Vagina (tissue), 2 donors: ENCODE measurements around the gene PTPRN2. TPM values are rescaled to one million over a fixed set of nuclear protein-coding genes. Genes with fewer than 3 reads are reported as not detected.

Experiments used
- DNase-seq, 2 donors: peaks; one replicate each; pipeline ENCODE4 v3.0.0-alpha.2; 2017; ENCODE audit errors: extremely low spot score in 2 of 2
- H3K27ac ChIP-seq: fragments of 200-600 bp; sonication (generic); one replicate; pipeline ENCODE4 v1.5.1; 2019
- H3K27me3 ChIP-seq: fragments of 200-600 bp; sonication (generic); one replicate; pipeline ENCODE4 v1.5.1; 2019
- H3K36me3 ChIP-seq, 2 donors: fragments of 200-600 bp; sonication (generic); one replicate each; pipeline ENCODE4 v1.5.1; 2017 to 2019
- H3K4me1 ChIP-seq: fragments of 200-600 bp; sonication (generic); one replicate; pipeline ENCODE4 v1.5.1; 2019
- H3K4me3 ChIP-seq, 2 donors: fragments of 200-600 bp; sonication (generic); 1 replicate in 1 of 2; 2 replicates in 1 of 2; pipeline ENCODE4 v1.5.1; 2016 to 2019
- H3K9me3 ChIP-seq: fragments of 200-600 bp; sonication (generic); one replicate; pipeline ENCODE4 v1.5.1; 2019
- POLR2A ChIP-seq, 2 donors: fragments of 450-650 bp; IDR thresholded peaks; one replicate each; pipeline ENCODE4 v1.6.1; 2017; ENCODE audit warnings: antibody characterized with exemption in 2 of 2, mild to moderate bottlenecking in 2 of 2, moderate library complexity in 2 of 2
- POLR2AphosphoS5 ChIP-seq, 2 donors: sonication (generic); formaldehyde crosslinking; IDR thresholded peaks; one replicate each; pipeline ENCODE4 v1.9.0; 2017; ENCODE audit warnings: antibody characterized with exemption in 2 of 2, mild to moderate bottlenecking in 2 of 2, low read depth in 1 of 2; ENCODE audit not compliant: insufficient read depth in 1 of 2
- intact Hi-C: fragments of 100-400 bp; cut with DNase I; formaldehyde crosslinking; loops from one replicate; pipeline ENCODE4 v1.15.1; 2023
- total RNA-seq: library from RNA; depleted of rRNA; stranded (reverse); fragments of >200 nt; gene quantifications from one replicate; pipeline ENCODE4 v1.2.3, GENCODE V29; 2016
- TF ChIP-seq, protein P1 (sequence below), 3 experiments: fragments of 450-650 bp in 2 of 3; fragments of 200-600 bp in 1 of 3; sonication (generic) in 1 of 3; IDR thresholded peaks; one replicate each; pipeline ENCODE4 v1.5.1; 2017 to 2019; ENCODE audit warnings: antibody characterized with exemption in 3 of 3, mild to moderate bottlenecking in 2 of 3, moderate library complexity in 2 of 3

PTPRN2 gene
- total RNA-seq, 1 donor from 2014 or later = 7.4 TPM

- intact Hi-C loops = no loop called here
- H3K4me3 ChIP-seq = no peak overlapping the region
- H3K27ac ChIP-seq = no peak overlapping the region
- H3K36me3 ChIP-seq = no peaks in the 10 kb centered on the region
- DNase-seq = no peak
- H3K27me3 ChIP-seq = no peaks in the 10 kb centered on the region
- no peaks in the 10 kb centered on the region for H3K4me1 ChIP-seq
- no peaks in the 10 kb centered on the region for H3K9me3 ChIP-seq
- TF ChIP-seq POLR2A (IDR thresholded peaks at IDR 0.05) = no peak
- no peak for TF ChIP-seq POLR2AphosphoS5 (IDR thresholded peaks at IDR 0.05; ENCODE audit: insufficient read depth in 1 of 2, low read depth in 1 of 2)
- TF ChIP-seq, protein P1, sequence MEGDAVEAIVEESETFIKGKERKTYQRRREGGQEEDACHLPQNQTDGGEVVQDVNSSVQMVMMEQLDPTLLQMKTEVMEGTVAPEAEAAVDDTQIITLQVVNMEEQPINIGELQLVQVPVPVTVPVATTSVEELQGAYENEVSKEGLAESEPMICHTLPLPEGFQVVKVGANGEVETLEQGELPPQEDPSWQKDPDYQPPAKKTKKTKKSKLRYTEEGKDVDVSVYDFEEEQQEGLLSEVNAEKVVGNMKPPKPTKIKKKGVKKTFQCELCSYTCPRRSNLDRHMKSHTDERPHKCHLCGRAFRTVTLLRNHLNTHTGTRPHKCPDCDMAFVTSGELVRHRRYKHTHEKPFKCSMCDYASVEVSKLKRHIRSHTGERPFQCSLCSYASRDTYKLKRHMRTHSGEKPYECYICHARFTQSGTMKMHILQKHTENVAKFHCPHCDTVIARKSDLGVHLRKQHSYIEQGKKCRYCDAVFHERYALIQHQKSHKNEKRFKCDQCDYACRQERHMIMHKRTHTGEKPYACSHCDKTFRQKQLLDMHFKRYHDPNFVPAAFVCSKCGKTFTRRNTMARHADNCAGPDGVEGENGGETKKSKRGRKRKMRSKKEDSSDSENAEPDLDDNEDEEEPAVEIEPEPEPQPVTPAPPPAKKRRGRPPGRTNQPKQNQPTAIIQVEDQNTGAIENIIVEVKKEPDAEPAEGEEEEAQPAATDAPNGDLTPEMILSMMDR (IDR thresholded peaks at IDR 0.05) = no peak
Observed at GRCh38 chr7:158108646-158109293, 478.9 kb downstream of the PTPRN2 start.

- Histone ChIP-seq H3K4me1 (no peaks in the 10 kb centered on the region), H3K27me3 (no peaks in the 10 kb centered on the region), H3K9me3 (no peaks in the 10 kb centered on the region), H3K36me3 (no peaks in the 10 kb centered on the region), H3K4me3 (no peak overlapping the region), H3K27ac (no peak overlapping the region)
- TF ChIP-seq POLR2A (IDR thresholded peaks at IDR 0.05) (no peak), POLR2AphosphoS5 (IDR thresholded peaks at IDR 0.05; ENCODE audit: insufficient read depth in 1 of 2, low read depth in 1 of 2) (no peak)
- TF ChIP-seq, protein P1 (IDR thresholded peaks at IDR 0.05) = no peak
- intact Hi-C loops = no loop called here
- no peak for DNase-seq
Observed at GRCh38 chr7:158107806-158108205, 479.8 kb downstream of the PTPRN2 start.

GRCh38 chr7:158106272-158106671 is 481.4 kb downstream of the PTPRN2 start:
- TF ChIP-seq, protein P1 (IDR thresholded peaks at IDR 0.05) = no peak
- no peak for TF ChIP-seq POLR2A (IDR thresholded peaks at IDR 0.05)
- TF ChIP-seq POLR2AphosphoS5 (IDR thresholded peaks at IDR 0.05; ENCODE audit: insufficient read depth in 1 of 2, low read depth in 1 of 2) = no peak
- Histone ChIP-seq H3K27ac (no peak overlapping the region), H3K36me3 (no peaks in the 10 kb centered on the region), H3K27me3 (no peaks in the 10 kb centered on the region), H3K4me3 (no peak overlapping the region), H3K9me3 (no peaks in the 10 kb centered on the region), H3K4me1 (no peaks in the 10 kb centered on the region)
- intact Hi-C loops = no loop called here
- no peak for DNase-seq

DNA sequence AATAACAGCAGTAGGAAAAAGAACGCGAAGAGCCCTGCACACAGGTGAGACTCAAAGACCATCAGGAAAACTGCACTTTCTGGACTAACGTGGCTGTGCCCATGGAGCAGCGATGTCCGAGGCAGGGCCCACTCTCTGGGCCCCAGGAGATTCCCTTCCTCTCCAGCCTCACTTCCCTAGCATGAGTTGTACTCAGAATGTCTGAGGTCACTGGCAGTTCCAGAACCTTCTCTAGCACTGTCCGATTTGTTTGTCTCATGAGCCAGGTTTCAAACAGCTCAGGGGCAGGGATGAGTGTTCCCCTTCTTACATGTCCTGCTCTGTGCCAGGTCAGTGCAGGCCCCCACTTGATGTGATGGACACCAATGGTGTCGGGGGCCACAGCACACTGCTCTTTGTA is 484.2 kb downstream of the PTPRN2 start:
- H3K36me3 ChIP-seq = no peaks in the 10 kb centered on the region
- intact Hi-C loops = no loop called here
- no peaks in the 10 kb centered on the region for H3K4me1 ChIP-seq
- H3K27me3 ChIP-seq = no peaks in the 10 kb centered on the region
- no peak overlapping the region for H3K27ac ChIP-seq
- no peaks in the 10 kb centered on the region for H3K9me3 ChIP-seq
- no peak for DNase-seq
- TF ChIP-seq, protein P1 (IDR thresholded peaks at IDR 0.05) = no peak
- no peak for TF ChIP-seq POLR2AphosphoS5 (IDR thresholded peaks at IDR 0.05; ENCODE audit: insufficient read depth in 1 of 2, low read depth in 1 of 2)
- TF ChIP-seq POLR2A (IDR thresholded peaks at IDR 0.05) = no peak
- H3K4me3 ChIP-seq = no peak overlapping the region

GRCh38 chr7:158102897-158103296 is 484.7 kb downstream of the PTPRN2 start:
- no peaks in the 10 kb centered on the region for H3K27me3 ChIP-seq

More at GRCh38 chr7:158102897-158103296, 484.7 kb downstream of the PTPRN2 start:
- Histone ChIP-seq H3K27ac (no peak overlapping the region), H3K4me1 (no peaks in the 10 kb centered on the region), H3K36me3 (no peaks in the 10 kb centered on the region), H3K4me3 (no peak overlapping the region), H3K9me3 (no peaks in the 10 kb centered on the region)
- intact Hi-C loops = no loop called here
- TF ChIP-seq, protein P1 (IDR thresholded peaks at IDR 0.05) = no peak
- TF ChIP-seq POLR2AphosphoS5 (IDR thresholded peaks at IDR 0.05; ENCODE audit: insufficient read depth in 1 of 2, low read depth in 1 of 2) (no peak), POLR2A (IDR thresholded peaks at IDR 0.05) (no peak)
- DNase-seq = no peak
